AG04449 (cell line): ENCODE results near the gene HOTAIR.

Source experiments
- CTCF ChIA-PET: fragments of 350-600 bp; formaldehyde crosslinking; extraction: SDS; loops from one replicate; lab custom pipeline; 2021; ENCODE audit warnings: antibody characterized with exemption; lab: Yijun Ruan, JAX
- POLR2A ChIA-PET: fragments of 400-600, 350-600 bp; formaldehyde crosslinking; extraction: SDS; loops from one replicate; lab custom pipeline; 2020; ENCODE audit warnings: antibody characterized with exemption, inconsistent platforms; lab: Yijun Ruan, JAX
- DNase-seq: peaks from one replicate; pipeline ENCODE4 v3.0.0-alpha.2; 2010; ENCODE audit warnings: low read depth, low spot score
- H3K4me3 ChIP-seq: 2 replicates; pipeline ENCODE4 v1.5.1; 2011; ENCODE audit warnings: low read depth, mild to moderate bottlenecking, control low read depth, low read length
- TF ChIP-seq, protein P1 (sequence below): IDR thresholded peaks from one replicate; pipeline ENCODE4 v1.5.1; 2011; ENCODE audit warnings: mild to moderate bottlenecking, moderate library complexity, low read length, control low read depth, inconsistent platforms; ENCODE audit not compliant: insufficient read depth; ENCODE audit errors: missing control alignments

HOTAIR gene

GRCh38 chr12:53927220-53928029 lies 47.3 kb downstream of the HOTAIR start:
- POLR2A ChIA-PET = no interaction called here
- DNase-seq = no peak
- CTCF ChIA-PET = no interaction called here
- no peak overlapping the region for H3K4me3 ChIP-seq
- TF ChIP-seq, protein P1, sequence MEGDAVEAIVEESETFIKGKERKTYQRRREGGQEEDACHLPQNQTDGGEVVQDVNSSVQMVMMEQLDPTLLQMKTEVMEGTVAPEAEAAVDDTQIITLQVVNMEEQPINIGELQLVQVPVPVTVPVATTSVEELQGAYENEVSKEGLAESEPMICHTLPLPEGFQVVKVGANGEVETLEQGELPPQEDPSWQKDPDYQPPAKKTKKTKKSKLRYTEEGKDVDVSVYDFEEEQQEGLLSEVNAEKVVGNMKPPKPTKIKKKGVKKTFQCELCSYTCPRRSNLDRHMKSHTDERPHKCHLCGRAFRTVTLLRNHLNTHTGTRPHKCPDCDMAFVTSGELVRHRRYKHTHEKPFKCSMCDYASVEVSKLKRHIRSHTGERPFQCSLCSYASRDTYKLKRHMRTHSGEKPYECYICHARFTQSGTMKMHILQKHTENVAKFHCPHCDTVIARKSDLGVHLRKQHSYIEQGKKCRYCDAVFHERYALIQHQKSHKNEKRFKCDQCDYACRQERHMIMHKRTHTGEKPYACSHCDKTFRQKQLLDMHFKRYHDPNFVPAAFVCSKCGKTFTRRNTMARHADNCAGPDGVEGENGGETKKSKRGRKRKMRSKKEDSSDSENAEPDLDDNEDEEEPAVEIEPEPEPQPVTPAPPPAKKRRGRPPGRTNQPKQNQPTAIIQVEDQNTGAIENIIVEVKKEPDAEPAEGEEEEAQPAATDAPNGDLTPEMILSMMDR = no peak

- no peak overlapping the region for H3K4me3 ChIP-seq
- TF ChIP-seq, protein P1 = no peak
- POLR2A ChIA-PET = no interaction called here
- DNase-seq = no peak
- CTCF ChIA-PET = no interaction called here
These were observed 50.0 kb downstream of the HOTAIR start for GRCh38 chr12:53924521-53925405.

DNA sequence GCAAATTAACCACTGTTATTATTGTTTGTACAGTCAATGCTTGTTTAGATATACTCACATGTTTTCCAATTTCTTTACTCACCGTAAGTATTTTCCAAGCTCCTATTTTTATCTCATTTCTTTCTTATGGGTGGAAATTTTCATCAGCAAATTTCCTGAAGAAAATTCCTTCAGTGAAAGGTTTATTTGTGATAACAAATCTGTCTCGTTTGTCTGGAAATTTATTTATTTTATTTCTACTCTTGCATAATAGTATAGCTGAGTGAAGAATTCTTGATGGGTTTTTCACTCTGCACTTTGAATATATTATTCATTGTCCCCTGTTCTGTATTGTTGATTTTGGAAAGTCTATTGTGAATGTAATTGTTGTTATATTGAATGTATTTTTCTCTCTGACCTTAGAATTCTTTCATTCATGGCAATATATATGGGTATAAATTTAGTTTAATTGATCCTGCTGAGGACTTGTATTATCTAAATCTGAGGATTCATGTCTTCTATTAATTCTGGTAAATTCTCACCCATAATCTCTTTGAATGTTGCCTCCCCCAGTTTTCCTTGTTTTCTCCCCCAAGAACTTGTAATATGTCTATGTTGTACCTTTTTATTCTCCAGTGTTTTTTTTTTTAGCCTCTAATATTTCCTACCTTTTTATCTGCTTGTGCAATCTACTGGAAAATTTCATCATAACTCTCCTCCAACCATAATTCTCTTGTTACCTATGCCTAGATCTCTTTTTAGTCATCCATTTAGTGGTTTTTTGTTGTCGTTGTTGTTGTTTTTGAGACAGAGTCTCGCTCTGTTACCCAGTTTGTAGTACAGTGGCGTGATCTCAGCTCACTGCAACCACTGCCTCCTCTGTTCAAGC lies 57.7 kb downstream of the HOTAIR start:
- TF ChIP-seq, protein P1 = no peak
- POLR2A ChIA-PET = no interaction called here
- no peak for DNase-seq
- H3K4me3 ChIP-seq = no peak overlapping the region
- CTCF ChIA-PET = no interaction called here
